Raji (cell line): ENCODE measurements around the gene USB1.

Source experiments
- POLR2A ChIP-seq: IDR thresholded peaks from 2 replicates; pipeline ENCODE4 v1.6.1; 2011; ENCODE audit warnings: low read depth, low read length, control low read depth; ENCODE audit not compliant: insufficient read depth

USB1 gene

GRCh38 chr16:58030136-58030840, 29.1 kb downstream of the USB1 start:
- TF ChIP-seq POLR2A = no peak

- TF ChIP-seq POLR2A = no peak
Measured at GRCh38 chr16:58031016-58031800, 30.0 kb downstream of the USB1 start.

DNA sequence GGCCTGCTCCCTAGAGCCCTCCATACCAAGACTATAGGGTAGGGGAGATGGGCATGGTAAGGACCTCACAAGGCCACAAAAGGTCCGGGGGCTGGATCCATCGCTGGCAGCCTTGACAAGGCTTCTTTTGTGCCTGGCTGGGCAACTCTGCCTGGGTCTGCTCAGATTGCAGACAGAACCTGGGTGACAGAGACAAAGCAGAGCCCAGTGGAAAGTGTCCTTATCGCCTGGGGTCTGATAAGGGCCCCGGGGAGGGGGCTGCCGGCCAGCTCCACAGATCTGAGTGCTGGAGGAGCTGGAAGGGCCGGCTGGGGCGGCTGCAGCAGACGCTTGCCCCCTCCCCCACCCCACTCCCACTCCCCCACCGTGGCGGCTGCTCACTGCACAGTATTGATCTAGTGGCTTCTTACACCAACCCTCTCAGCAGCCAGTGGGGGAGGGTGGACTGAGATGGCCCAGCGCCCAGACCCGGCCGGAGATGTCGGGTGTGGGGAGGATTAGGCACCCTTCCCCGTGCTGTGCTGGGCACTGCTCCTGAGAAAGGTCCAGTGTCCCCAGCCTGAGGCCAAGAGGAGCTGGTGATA, 31.6 kb downstream of the USB1 start:
- no peak for TF ChIP-seq POLR2A

GRCh38 chr16:58034128-58034685, 33.0 kb downstream of the USB1 start:
- no peak for TF ChIP-seq POLR2A

DNA sequence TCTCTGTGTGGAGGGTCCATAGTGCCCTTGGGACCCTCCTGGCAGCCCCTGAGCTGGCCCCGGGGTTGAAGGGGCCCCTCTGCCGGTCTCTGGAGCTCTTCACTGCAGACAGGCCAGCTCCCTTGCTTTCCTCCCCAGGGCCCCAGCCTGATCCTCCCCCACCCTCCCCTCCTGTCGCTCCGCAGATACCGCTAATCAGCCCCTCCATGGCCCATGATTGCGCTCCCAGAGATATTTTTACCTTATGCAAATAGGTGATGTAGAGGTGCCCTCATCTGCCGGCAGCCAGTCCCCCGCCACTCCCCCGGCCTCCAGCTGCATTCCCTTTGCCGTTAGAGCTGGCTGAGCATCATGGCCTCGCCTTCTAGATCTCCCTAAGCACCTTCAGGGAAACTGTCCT, 33.6 kb downstream of the USB1 start:
- no peak for TF ChIP-seq POLR2A

- no peak for TF ChIP-seq POLR2A
Measured at GRCh38 chr16:58035356-58036170, 34.4 kb downstream of the USB1 start.

- no peak for TF ChIP-seq POLR2A
Measured at GRCh38 chr16:58036943-58037342, 35.7 kb downstream of the USB1 start.

- no peak for TF ChIP-seq POLR2A
Measured at GRCh38 chr16:58037365-58038057, 36.3 kb downstream of the USB1 start.

DNA sequence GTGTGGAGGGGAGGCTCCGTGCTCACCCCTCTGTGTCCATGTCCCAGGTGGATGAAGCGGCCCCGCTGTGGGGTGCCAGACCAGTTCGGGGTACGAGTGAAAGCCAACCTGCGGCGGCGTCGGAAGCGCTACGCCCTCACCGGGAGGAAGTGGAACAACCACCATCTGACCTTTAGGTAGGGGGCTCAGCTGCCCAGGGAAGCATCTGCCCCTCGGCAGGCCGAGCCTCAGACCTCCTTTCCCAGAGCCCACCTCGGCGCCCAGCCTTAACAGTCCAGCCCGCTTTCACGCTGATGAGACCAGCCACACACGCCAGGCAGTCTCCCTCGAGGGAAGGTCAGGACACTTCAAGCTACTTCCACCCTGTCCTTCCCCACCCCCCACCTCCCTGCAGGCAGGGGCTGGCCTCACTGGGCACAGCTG, 37.0 kb downstream of the USB1 start:
- TF ChIP-seq POLR2A = no peak

- TF ChIP-seq POLR2A = no peak
Measured at GRCh38 chr16:58039829-58040495, 38.8 kb downstream of the USB1 start.

- TF ChIP-seq POLR2A = no peak
Measured at GRCh38 chr16:58040496-58040846, 39.3 kb downstream of the USB1 start.

DNA sequence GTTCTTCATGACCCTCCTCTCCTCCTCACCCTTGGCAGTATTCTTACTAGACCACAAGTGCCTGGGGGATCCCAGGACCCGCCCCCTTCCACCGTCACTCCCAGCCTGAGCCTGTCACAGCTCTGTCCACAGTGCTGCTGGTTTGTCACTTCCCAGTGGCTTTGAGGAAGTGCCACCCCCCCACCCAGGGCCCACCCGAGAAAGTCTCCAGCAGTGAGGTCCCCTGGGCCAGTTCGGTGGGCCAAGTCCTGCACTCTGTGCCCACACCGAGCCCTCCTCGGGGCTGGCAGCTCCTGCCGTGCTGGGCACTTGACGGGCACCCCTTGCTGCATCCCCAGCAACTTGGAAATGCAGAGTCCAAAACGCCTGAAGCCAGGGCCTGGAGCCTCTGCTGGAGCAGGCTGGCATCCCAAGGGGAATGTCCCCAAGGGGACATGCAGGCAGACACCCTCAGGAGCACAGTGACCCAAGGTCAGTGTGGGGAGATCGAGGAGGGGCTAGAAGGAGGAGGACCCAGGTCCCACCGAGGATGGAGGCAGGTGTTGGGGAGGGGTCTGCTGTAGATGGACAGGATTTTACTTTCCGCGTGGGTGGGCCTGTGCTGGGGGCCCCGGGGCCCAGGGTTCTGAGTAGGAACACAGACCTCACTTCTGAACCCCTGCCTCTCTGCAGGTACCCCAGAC, 39.9 kb downstream of the USB1 start:
- TF ChIP-seq POLR2A = no peak

- no peak for TF ChIP-seq POLR2A
Measured at GRCh38 chr16:58041628-58041955, 40.4 kb downstream of the USB1 start.

DNA sequence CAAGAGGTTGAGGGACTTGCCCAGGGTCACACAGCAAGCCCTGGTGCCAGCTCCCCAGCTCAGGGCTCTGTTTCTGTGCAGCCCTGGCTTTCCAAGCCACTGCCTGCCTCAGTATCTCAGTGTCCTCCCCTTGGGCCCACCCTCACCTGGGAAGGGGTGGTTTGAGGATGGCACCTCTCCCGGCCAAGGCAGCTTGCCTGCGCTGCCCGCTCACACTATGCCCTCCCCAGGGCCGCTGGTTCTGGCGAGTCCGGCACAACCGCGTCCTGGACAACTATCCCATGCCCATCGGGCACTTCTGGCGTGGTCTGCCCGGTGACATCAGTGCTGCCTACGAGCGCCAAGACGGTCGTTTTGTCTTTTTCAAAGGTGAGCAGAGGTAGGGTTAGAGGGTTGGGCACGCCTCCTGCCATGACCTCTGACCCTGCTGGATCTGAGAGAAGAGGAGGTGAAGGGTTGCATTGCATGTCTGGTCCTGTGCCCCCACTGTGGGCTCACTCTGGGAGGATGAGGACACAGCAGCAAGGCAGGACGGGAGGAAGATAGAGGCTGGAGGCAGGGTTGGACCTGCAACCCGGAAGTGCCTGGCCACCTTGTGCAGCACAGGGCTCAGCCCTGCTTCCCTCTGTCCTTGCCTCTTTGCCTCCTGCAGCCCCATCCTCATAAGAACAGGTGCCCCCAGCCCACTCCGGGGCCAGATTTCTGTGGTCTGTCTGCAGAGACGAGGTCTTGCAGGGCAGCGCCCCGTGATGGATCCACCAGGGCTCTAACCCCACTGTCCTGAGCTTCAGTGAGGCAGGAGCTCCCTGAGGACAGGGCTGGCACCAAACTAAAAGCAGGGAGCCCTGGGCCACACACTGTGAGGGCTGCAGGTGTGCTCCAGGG, 41.0 kb downstream of the USB1 start:
- no peak for TF ChIP-seq POLR2A
